UCSD-AML1 (cell line): ENCODE results near the gene MTHFSD.

Experiments
- DNase-seq: peaks from one replicate; lab custom pipeline; 2025; ENCODE audit not compliant: unreplicated experiment; lab: John Stamatoyannopoulos, UW

MTHFSD gene

GRCh38 chr16:86505185-86505898 is 49.7 kb downstream of the MTHFSD start:
- DNase-seq: no peak

DNA sequence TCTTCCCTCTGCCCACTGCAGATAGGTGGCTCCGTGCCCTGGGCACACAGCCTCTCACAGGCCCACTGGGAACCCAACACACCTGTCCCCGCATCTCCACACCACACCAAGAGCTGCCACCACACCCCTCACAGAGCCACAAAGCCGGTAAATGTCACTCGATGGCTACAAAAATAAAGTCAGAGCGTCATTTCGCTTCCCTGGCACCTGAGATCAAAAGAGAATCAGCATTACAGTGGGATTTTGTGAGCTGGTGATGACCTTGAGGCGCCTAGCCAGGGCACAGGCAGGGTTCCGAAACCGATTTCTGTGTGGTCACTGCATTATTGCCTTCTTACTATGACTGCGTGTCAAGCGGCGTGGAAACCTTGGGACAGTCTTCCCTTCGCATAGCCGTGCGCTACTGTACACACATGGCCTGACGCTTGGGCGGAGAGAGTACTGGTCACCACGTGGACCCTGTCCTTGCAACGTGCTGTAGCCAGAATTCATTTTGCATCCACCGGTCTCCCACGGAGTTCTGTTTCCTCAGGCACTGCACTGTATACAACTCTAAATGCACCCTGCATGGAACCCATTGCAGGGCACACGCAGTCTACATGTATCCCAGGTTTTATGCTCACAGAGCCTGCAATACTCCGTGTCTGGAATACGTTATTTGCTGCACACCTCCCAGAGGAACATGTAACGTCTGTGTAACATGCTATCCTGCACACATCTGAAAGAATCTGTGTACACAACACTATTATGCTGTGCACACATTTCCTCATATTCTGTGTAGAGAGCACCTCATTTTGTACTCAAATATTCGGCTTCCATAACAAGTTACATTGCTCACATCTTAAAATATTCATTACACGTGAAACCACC is 50.5 kb downstream of the MTHFSD start:
- DNase-seq: no peak

- DNase-seq: no peak
Measured at GRCh38 chr16:86503830-86504229, 51.2 kb downstream of the MTHFSD start.

- no peak for DNase-seq
Measured at GRCh38 chr16:86502856-86503748, 51.9 kb downstream of the MTHFSD start.

DNA sequence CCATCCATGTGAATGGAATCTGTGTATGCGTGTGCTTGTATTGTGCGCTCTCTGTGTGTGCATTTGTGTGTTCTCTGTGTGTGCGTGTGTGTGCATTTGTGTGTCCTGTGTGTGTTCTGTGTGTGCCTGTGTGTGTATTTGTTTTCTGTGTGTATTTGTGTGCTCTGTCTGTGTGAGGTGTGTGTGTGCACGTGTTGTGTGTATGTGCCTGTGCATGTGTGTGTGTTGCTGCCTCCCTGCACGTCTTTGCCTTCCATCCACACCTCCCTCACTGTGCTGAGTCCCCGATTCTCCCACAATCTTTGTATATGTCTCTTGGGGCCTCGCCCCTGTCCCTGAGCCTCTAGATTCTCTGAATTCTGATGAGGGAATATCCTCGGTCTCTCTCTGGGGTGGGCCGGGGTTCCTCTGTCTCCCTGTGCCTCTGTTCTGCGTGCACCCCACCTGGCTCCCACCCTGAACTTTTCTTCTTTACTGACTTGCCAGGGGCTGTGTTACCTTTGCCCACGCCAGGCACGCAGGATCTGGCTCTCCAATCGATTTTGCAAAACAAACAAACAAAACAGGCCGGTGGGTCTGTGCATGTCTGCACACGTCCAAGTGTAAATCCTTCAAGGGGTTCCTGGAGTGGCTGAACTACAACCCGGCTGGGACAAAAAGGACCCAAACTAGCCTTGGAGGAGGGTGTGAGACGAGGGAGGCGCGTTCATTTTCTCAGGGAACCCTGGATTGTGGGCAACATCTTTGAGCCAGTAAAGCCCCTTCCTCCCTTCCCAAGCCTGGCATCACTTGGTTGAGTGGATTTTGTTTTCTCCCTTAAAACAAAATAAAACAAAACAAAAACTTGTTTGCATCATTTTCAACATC is 52.8 kb downstream of the MTHFSD start:
- DNase-seq: no peak

- DNase-seq: no peak
Measured at GRCh38 chr16:86500708-86501510, 54.1 kb downstream of the MTHFSD start.

DNA sequence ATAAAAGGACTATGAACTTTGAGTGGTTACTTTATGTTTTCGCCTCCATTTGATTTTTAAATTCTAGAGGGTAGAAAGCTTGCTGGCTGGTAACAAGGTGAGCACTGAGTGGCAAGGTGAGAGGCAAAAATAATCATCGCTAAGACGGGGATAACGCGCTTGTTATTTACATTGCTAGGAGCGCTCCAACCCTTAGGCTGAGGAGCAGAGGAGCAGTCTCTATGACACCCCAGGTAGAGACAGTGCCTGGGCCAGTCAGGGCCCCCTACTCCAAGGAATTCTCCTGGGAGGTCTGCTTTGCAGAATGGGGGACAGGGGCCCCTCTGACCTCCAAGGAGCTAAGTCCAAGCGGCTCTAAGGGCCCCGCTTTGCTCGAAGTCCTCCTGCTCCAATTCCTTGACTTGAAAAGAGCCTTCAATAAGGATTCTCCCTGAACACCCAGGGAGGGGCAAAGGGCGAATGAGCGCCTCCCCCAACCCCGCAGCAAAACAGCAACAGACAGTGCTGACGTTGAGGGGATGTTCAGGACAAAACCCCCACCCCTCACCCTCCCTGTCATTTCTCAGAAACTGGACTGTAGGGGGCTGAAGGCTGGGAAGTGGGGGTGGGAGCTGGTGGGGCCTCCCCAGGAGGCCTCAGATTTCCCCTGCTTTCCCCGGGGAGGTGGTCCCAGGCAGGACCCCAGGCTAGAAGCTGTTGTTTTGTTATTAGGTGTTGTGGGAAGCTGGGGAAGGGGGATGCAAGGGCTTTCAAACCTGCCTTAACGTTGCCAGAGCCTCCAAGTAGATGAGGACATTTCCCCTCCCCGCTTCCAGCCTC is 54.9 kb downstream of the MTHFSD start:
- DNase-seq: no peak

DNA sequence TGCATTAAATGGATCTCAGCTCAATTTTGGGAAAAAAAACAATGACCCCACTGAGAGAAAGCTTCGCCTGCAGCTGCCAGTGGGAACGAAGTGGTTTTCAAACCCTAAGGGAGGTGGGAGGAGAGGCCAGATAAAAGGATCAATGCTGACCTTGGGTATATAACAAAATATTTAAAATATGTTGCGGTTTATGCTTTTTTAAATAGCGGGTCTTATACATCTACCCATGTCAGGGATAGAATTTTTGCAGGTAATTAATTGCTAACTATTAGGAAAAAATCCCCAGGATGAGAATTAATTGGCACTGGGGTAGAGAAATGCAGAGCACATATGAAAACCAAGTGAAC is 55.6 kb downstream of the MTHFSD start:
- DNase-seq: no peak

DNA sequence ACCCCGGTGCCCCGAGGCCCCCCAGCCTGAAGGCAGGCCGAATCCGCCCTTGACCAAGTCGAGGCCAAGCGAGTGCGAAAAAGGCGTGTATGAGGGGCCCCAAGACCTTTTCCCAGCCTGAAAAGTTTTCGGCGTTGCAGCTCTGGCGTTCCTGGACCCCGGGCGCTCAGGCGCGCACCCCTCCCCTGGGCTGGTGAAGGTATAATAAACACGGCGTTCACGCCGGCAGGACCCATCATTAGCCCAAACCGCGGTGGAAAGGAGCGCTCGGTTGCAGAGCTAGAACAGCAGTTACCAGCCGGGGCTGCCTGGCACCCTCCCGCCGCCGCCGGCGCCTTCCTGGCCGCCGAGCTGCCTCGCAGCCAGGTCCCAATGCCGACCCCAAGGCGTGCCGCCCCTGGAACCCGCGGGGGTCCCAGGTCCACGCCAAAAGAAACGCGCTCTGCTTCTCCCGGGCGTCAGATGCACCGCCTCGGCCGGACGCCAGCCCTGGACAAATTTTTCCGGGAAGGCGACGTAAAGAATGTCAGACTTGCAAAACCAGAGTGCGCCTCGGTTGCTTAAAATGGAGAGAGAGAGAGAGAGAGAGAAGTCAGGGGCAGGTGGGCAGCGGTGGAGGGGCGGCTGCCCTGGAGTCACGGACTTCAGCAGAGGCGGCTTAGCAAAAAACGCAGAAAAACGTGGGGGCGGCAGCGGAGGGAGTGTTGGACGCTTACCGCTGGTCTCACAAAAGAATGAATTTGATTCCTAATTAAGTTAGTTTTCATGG is 56.2 kb downstream of the MTHFSD start:
- no peak for DNase-seq

DNA sequence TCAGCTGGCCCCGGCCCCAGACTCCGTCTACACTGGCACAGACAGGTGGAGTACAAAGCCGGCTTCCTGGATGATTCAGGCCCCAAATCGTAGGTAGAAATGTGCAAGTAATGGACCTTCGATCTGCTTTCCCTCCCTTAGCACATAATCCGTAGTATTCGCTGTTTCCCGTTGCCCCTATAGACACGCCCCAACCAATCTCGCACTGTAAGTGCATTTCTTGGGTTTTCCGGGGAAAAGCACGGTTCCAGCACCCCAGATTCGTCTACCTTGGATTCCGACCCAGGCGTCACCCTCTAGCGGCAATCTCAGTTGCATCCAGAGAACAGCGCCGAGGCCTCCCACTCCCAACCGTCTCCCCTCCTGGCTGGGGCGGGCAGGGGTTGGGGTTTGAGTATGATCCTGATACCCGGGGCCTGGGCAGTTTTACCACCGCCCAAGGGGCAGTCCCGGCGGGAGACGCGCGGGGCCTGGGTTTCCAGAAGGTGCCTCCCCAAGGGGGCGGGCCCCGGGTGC is 56.8 kb downstream of the MTHFSD start:
- DNase-seq: no peak

GRCh38 chr16:86497551-86498021 is 57.4 kb downstream of the MTHFSD start:
- no peak for DNase-seq

DNA sequence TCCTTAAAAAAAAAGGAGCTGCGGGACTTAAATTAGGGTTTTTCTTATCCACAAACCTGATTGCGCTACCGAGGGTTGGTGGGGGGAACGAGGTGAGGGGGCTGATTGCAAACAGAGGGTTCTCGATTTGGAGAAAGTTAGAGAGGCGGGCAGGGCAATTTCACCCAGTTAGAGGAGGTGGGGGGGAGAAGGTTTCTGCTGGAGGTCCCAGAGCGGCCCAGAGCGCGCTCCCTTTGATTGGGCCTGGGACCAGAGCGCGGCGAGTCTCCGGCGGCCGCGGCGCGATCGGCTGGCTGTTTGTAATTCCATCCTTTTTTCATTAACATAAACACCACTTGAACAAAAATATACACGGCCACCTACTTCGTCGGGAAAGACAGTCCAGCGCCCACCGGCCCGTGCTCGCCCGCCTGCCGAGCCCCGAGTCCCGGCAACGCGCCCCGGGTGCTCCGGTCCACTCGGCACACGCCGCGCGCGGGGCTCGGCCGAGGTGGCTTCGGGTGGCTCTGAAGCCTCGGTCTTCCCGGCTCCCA is 58.0 kb downstream of the MTHFSD start:
- DNase-seq: no peak

DNA sequence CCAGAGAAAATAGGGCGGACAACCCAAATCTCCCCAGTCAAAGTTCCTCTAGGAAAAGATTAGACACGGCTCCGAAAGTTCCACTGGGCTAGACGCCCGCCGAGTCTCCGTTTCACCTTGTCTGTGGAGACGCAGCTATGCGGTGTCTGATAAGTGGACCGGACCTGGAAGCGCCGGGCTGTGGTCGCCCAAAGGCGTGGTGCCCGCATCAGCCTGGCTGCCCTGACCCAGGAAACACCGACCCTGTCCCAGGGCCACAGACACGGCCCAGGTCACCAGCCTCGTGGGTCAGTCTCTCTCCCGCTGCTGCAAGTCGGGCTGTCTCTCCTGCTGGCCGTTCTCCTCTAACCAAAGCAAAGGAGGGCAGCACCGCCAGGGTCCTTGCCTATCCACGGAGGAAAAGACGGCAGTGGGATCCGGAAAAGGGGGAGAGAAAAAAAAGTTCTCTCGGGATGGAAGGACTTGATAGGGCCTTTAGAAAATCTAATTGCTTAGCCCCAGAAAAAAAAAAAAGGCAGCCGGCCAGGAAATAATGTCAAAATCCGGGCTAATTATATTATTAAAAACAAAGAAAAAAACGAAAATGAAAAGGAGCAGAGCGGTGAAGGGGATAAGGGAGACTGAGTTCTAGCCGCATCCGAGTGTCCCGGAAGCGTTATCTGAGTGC is 58.6 kb downstream of the MTHFSD start:
- no peak for DNase-seq

DNA sequence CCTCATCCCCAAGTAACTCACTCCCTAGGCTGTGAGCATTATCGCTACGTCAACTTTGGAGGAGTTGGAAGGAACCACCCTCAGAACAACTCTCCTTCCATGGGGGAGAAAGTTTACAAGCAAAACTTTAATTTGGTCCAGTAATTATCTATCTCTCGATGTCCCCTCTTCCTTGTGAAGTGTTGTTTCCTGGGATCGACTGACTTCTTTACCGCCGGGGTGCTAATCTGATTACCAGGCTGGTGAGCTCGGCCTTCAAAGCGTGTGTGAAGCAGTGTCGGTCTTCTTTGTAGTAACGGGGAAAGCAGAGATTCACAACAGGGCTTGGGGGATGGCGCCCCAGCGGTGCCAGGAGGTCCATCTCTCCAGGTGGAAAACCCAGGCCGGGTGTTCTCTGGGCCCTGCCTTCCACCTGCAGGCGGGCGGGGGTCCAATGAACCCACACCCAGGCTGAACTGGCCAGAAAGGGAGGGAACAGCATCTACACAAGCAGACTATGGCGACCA is 59.2 kb downstream of the MTHFSD start:
- no peak for DNase-seq

DNA sequence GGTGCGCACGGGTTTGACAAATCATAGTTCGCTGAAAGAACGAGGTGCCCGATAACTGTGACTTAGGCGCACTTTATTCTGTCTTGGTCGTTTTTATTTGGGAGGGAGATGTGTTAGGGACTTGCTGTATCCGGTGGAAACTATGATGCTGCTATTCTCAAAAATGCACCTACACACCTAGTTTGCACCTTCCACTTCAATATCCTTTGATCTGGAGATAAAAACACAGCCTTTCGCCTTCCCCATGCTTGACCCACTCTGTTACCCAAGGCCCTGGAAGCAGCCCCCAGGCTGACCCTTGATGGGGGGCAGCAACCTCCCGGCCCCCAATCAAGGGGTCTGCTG is 59.7 kb downstream of the MTHFSD start:
- DNase-seq: no peak

GRCh38 chr16:86494565-86495356 is 60.3 kb downstream of the MTHFSD start:
- no peak for DNase-seq
